Measurements from ENCODE around the gene CELF2. TPM values are rescaled to one million over a fixed set of nuclear protein-coding genes. Genes with fewer than 3 reads are reported as not detected.

The CELF2 gene
- total RNA-seq, 6 donors from 2014 or later = 82.7 to 193 (median 120) TPM

- Histone ChIP-seq H3K4me1 (peaks cover 0 to 5% (median 2%) of the 10 kb centered on the region in 4 donors), H3K9me3 (no peaks in the 10 kb centered on the region), H3K27me3 (no peaks in the 10 kb centered on the region), H3K27ac (no peak overlapping the region), H3K4me3 (no peak overlapping the region), H3K36me3 (peaks cover 11 to 46% (median 27%) of the 10 kb centered on the region in 4 donors)
- no peak for DNase-seq
- TF ChIP-seq POLR2A (IDR thresholded peaks at IDR 0.05) (no peak), CTCF (IDR thresholded peaks at IDR 0.05) (no peak), POLR2AphosphoS5 (IDR thresholded peaks at IDR 0.05) (no peak)
- no peak for ATAC-seq (ENCODE audit: low FRiP score in 2 of 2)
- 87 to 97% methylated on average over 6 to 8 of the region's 8 CpGs for WGBS, 2 donors
Measured at GRCh38 chr10:11282661-11283060, 265.0 kb downstream of the CELF2 start.

GRCh38 chr10:11284291-11285085, 266.8 kb downstream of the CELF2 start:
- H3K27me3 ChIP-seq = no peaks in the 10 kb centered on the region
- no peak for ATAC-seq (ENCODE audit: low FRiP score in 2 of 2)
- peaks cover 0 to 5% (median 2%) of the 10 kb centered on the region in 4 donors for H3K4me1 ChIP-seq
- TF ChIP-seq EP300 (IDR thresholded peaks at IDR 0.05) = no peak
- peaks cover 12 to 51% (median 33%) of the 10 kb centered on the region in 4 donors for H3K36me3 ChIP-seq
- H3K4me3 ChIP-seq = no peak overlapping the region
- WGBS, 2 donors = 83 to 96% methylated on average over 6 to 7 of the region's 7 CpGs
- H3K27ac ChIP-seq = no peak overlapping the region
- H3K9me3 ChIP-seq = no peaks in the 10 kb centered on the region
- DNase-seq = no peak

- no peak for DNase-seq
- H3K4me1 ChIP-seq = peaks cover 0 to 5% (median 2%) of the 10 kb centered on the region in 4 donors
- no peaks in the 10 kb centered on the region for H3K27me3 ChIP-seq
- no peak for TF ChIP-seq CTCF (IDR thresholded peaks at IDR 0.05)
- TF ChIP-seq POLR2AphosphoS5 (IDR thresholded peaks at IDR 0.05) = no peak
- no peak for TF ChIP-seq EP300 (IDR thresholded peaks at IDR 0.05)
- TF ChIP-seq POLR2A (IDR thresholded peaks at IDR 0.05) = no peak
- WGBS, 2 donors = 83 to 85% methylated on average over 4 of the region's 4 CpGs
- no peak overlapping the region for H3K27ac ChIP-seq
- no peak for ATAC-seq (ENCODE audit: low FRiP score in 2 of 2)
- H3K36me3 ChIP-seq = peaks cover 15 to 51% (median 32%) of the 10 kb centered on the region in 4 donors
- no peaks in the 10 kb centered on the region for H3K9me3 ChIP-seq
- no peak overlapping the region for H3K4me3 ChIP-seq
Measured at GRCh38 chr10:11285171-11285570, 267.5 kb downstream of the CELF2 start.

GRCh38 chr10:11286261-11286852, 268.7 kb downstream of the CELF2 start:
- peaks cover 0 to 5% (median 2%) of the 10 kb centered on the region in 4 donors for H3K4me1 ChIP-seq
- DNase-seq (no peak), ATAC-seq (ENCODE audit: low FRiP score in 2 of 2) (peak in 1 of 2 donors; percentile 48)
- H3K27ac ChIP-seq = peak overlapping the region in 1 of 4 donors; percentile 29
- H3K4me3 ChIP-seq = no peak overlapping the region
- TF ChIP-seq EP300 (IDR thresholded peaks at IDR 0.05) (no peak), CTCF (IDR thresholded peaks at IDR 0.05) (no peak), POLR2A (IDR thresholded peaks at IDR 0.05) (no peak), POLR2AphosphoS5 (IDR thresholded peaks at IDR 0.05) (no peak)
- no peaks in the 10 kb centered on the region for H3K9me3 ChIP-seq
- H3K27me3 ChIP-seq = no peaks in the 10 kb centered on the region
- WGBS, 2 donors = 83 to 85% methylated on average over 7 of the region's 7 CpGs
- H3K36me3 ChIP-seq = peaks cover 14 to 51% (median 25%) of the 10 kb centered on the region in 4 donors

- no peak overlapping the region for H3K4me3 ChIP-seq
- H3K27ac ChIP-seq = no peak overlapping the region
- H3K4me1 ChIP-seq = peaks cover 0 to 5% (median 2%) of the 10 kb centered on the region in 4 donors
- no peaks in the 10 kb centered on the region for H3K27me3 ChIP-seq
- no peaks in the 10 kb centered on the region for H3K9me3 ChIP-seq
- peaks cover 16 to 56% (median 33%) of the 10 kb centered on the region in 4 donors for H3K36me3 ChIP-seq
- no peak for DNase-seq
- 89 to 95% methylated on average over 11 to 13 of the region's 13 CpGs for WGBS, 2 donors
- no peak for ATAC-seq (ENCODE audit: low FRiP score in 2 of 2)
- TF ChIP-seq EP300 (IDR thresholded peaks at IDR 0.05) (no peak), POLR2AphosphoS5 (IDR thresholded peaks at IDR 0.05) (no peak), POLR2A (IDR thresholded peaks at IDR 0.05) (no peak), CTCF (IDR thresholded peaks at IDR 0.05) (no peak)
Measured at GRCh38 chr10:11288302-11288701, 270.6 kb downstream of the CELF2 start.
